ENCODE data around the gene GALNT16. TPM values are rescaled to one million over a fixed set of nuclear protein-coding genes. Genes with fewer than 3 reads are reported as not detected.

GALNT16 gene
- total and polyA plus RNA-seq, 11 donors, result 17.0 to 81.6 (median 51.3) TPM

DNA sequence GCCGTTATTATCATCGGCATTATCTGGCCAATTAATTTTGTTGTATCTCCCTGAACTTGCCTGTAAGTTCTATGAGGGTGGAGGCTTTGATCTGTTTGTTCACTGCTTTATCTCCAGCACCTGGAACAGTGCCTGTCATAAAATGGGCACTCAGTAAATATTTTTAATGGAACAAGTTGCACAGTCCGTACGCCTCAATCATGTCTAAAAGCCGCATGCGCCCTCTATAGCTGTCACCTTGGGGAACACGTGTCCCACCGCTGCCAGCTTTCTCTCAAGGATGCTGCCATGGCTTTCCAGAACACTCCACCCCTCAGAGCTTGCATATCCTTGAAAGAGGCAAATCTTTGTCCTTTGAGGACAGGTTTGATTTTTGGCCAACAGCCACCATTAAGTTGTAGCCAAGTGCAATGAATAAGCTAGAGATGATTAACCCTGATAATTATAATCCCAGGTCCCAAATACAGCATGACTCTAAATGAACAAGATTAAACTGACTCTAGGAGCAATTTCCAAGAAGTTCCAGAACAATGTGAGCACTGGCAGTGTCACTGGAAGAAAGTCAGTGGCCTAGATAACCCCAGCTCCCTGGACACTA lies 83.1 kb downstream of the GALNT16 start:
- DNase-seq (peak in 1 of 5 donors; percentile 56), ATAC-seq (peak; percentile 36 to 83 (median 60))
- H3K27me3 ChIP-seq, result no peaks in the 10 kb centered on the region
- H3K9me3 ChIP-seq, result no peaks in the 10 kb centered on the region
- H3K4me3 ChIP-seq, result no peak overlapping the region
- peaks cover 0 to 9% (median 5%) of the 10 kb centered on the region in 12 donors for H3K4me1 ChIP-seq
- H3K36me3 ChIP-seq, result peaks cover 0 to 41% (median 19%) of the 10 kb centered on the region in 9 donors
- 27 to 57% (median 37%) methylated on average over 8 of the region's 8 CpGs for WGBS, 4 donors
- intact Hi-C loops (cut with DNase I), result loop anchor here in 1 of 10 donors (10.0 kb wide), 1 partner anchor 78 kb away; the partner anchor contains the start of gene GALNT16
- peak overlapping the region in 1 of 12 donors; percentile 15 for H3K27ac ChIP-seq
- TF ChIP-seq CTCF (IDR thresholded peaks at IDR 0.05) (no peak), POLR2A (IDR thresholded peaks at IDR 0.05) (no peak)

DNA sequence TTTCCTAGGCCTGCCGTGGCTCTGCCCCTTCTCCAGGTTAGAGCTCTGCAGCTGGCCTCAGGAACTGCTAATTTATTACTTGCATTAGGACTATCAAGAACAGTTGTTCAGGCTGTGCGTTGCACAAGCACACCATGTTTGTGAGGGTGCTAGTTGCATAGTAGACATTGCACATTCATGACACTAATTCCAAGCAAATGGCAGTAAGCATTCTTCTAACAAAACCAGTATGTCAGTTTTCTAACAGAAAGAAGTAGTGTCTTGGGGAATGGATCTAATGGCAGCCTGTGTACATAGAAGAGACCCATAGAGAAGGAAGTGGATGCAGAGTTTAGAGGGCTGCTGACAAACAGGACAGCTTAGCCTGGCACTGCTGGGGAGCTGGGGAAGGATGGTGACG lies 84.2 kb downstream of the GALNT16 start:
- DNase-seq (no peak), ATAC-seq (no peak)
- Histone ChIP-seq H3K9me3 (no peaks in the 10 kb centered on the region), H3K27me3 (no peaks in the 10 kb centered on the region), H3K36me3 (peaks cover 0 to 42% (median 27%) of the 10 kb centered on the region in 9 donors), H3K4me3 (no peak overlapping the region), H3K4me1 (peaks cover 0 to 9% (median 5%) of the 10 kb centered on the region in 12 donors), H3K27ac (no peak overlapping the region)
- WGBS, 4 donors, result 89 to 98% (median 94%) methylated on average over 3 of the region's 3 CpGs
- intact Hi-C loops (cut with DNase I), result loop anchor here in 1 of 10 donors (10.0 kb wide), 1 partner anchor 79 kb away; the partner anchor contains the start of gene GALNT16
- TF ChIP-seq POLR2A (IDR thresholded peaks at IDR 0.05) (no peak), CTCF (IDR thresholded peaks at IDR 0.05) (no peak)

GRCh38 chr14:69345402-69345801 lies 85.4 kb downstream of the GALNT16 start:
- H3K27me3 ChIP-seq, result no peaks in the 10 kb centered on the region
- intact Hi-C loops (cut with DNase I), result loop anchor here in 5 of 10 donors (5.0 to 10.0 kb wide), 4 partner anchors 81 to 103 kb away; partner anchors contain the start of gene GALNT16 (in 3 of the 5)
- WGBS, 4 donors, result 64 to 79% (median 73%) methylated on average over 4 of the region's 4 CpGs
- H3K4me3 ChIP-seq, result no peak overlapping the region
- no peaks in the 10 kb centered on the region for H3K9me3 ChIP-seq
- DNase-seq (peak in 1 of 5 donors; percentile 0), ATAC-seq (no peak)
- no peak for TF ChIP-seq CTCF (IDR thresholded peaks at IDR 0.05)
- no peak for TF ChIP-seq POLR2A (IDR thresholded peaks at IDR 0.05)
- H3K36me3 ChIP-seq, result peaks cover 0 to 38% (median 20%) of the 10 kb centered on the region in 9 donors
- H3K4me1 ChIP-seq, result peaks cover 0 to 9% (median 5%) of the 10 kb centered on the region in 12 donors
- no peak overlapping the region for H3K27ac ChIP-seq

DNA sequence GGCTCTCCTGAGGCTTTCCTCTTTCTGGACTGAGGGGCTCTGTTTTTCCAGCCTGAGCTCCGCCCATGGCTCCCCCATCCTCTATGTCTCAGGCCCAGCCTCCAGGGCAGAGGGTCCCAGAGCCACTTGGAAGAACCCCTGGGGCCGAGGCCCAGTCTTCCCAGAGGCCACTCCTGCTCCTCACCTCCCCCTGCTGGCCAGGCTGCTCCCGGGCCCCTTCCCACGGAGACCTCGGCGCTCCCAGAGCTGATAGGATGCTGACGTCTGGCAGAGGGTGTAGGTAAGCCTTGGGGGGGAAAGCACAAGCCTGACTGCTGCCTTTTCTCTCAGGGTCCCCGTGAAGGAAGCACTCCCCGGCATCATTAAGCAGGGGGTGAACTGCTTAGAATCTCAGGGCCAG lies 86.8 kb downstream of the GALNT16 start:
- Histone ChIP-seq H3K9me3 (no peaks in the 10 kb centered on the region), H3K27ac (no peak overlapping the region), H3K27me3 (no peaks in the 10 kb centered on the region), H3K4me3 (no peak overlapping the region), H3K4me1 (peaks cover 0 to 9% (median 5%) of the 10 kb centered on the region in 12 donors), H3K36me3 (peaks cover 0 to 38% (median 21%) of the 10 kb centered on the region in 9 donors)
- no peak for TF ChIP-seq POLR2A (IDR thresholded peaks at IDR 0.05)
- peak; percentile 27 to 61 (median 50) for TF ChIP-seq CTCF (IDR thresholded peaks at IDR 0.05)
- DNase-seq (peak in 2 of 5 donors; percentile 52 to 71), ATAC-seq (peak in 2 of 4 donors; percentile 14 to 32)
- intact Hi-C loops (cut with DNase I), result loop anchor here in 5 of 10 donors (5.0 to 10.0 kb wide), 4 partner anchors 82 to 104 kb away; partner anchors contain the start of gene GALNT16 (in 3 of the 5)
- WGBS, 4 donors, result 25 to 35% (median 30%) methylated on average over 8 to 9 of the region's 9 CpGs

Measured in heart left ventricle (tissue), 16 donors.